K562 (cell line): ENCODE measurements around the gene DUSP23. TPM values are rescaled to one million over a fixed set of nuclear protein-coding genes. Genes with fewer than 3 reads are reported as not detected.

Experiments used
- ARID1B ChIP-seq: fragments of 450-650 bp; IDR thresholded peaks from 2 replicates; pipeline ENCODE4 v1.6.1; 2016; ENCODE audit warnings: antibody characterized with exemption, mild to moderate bottlenecking, inconsistent platforms
- ATF1 ChIP-seq, 2 experiments: fragments of 450-650 bp in 1 of 2; IDR thresholded peaks; 2 replicates each; pipeline ENCODE4 v1.6.1; 2016; ENCODE audit warnings: missing compliant biosample characterization in 1 of 2, missing genetic modification characterization in 1 of 2
- CHD4 ChIP-seq: fragments of 200-600 bp; sonication (generic); IDR thresholded peaks from 3 replicates; pipeline ENCODE4 v1.6.1; 2012; ENCODE audit warnings: low read depth, mild to moderate bottlenecking, mixed read lengths, low read length, inconsistent platforms; ENCODE audit not compliant: insufficient read depth, insufficient replicate concordance, poor library complexity, severe bottlenecking
- CSDE1 ChIP-seq, 2 experiments: fragments of 450-650 bp; IDR thresholded peaks; 2 replicates each; pipeline ENCODE4 v1.6.1; 2016; ENCODE audit warnings: mild to moderate bottlenecking in 1 of 2
- CXXC5 ChIP-seq: fragments of 250-450 bp; sonication (Bioruptor Pico); IDR thresholded peaks from 2 replicates; pipeline ENCODE4 v1.8.0; 2022; ENCODE audit warnings: inconsistent platforms, mild to moderate bottlenecking, moderate library complexity
- ELF2 ChIP-seq: fragments of 250-450 bp; sonication (Bioruptor Pico); IDR thresholded peaks from 2 replicates; pipeline ENCODE4 v1.5.0; 2021; ENCODE audit warnings: mild to moderate bottlenecking
- ETS2 ChIP-seq: IDR thresholded peaks from 2 replicates; pipeline ENCODE4 v1.6.1; 2016; ENCODE audit warnings: borderline replicate concordance, missing genetic modification characterization, mild to moderate bottlenecking, moderate library complexity, missing compliant biosample characterization; ENCODE audit not compliant: poor library complexity, severe bottlenecking
- GTF2E2 ChIP-seq: fragments of 200-800 bp; sonication (Bioruptor generic); IDR thresholded peaks from 2 replicates; pipeline ENCODE4 v1.6.1; 2016; ENCODE audit warnings: missing genetic modification characterization, missing compliant biosample characterization
- ID3 ChIP-seq, 2 experiments: fragments of 250-450 bp in 1 of 2; fragments of 450-650 bp in 1 of 2; sonication (Bioruptor Pico) in 1 of 2; IDR thresholded peaks; 2 replicates each; pipeline versions ENCODE4 v1.6.1 to v1.8.0; 2016 to 2021; ENCODE audit warnings: mild to moderate bottlenecking in 2 of 2, moderate library complexity in 2 of 2, missing compliant biosample characterization in 1 of 2, missing genetic modification characterization in 1 of 2
- MAFG ChIP-seq: fragments of 450-650 bp; conservative IDR thresholded peaks from 2 replicates; pipeline ENCODE4 v1.6.1; 2016; ENCODE audit warnings: missing genetic modification characterization, missing compliant biosample characterization
- NFE2 ChIP-seq: IDR thresholded peaks from 2 replicates; pipeline ENCODE4 v1.6.1; 2014; ENCODE audit warnings: antibody characterized with exemption, low read depth
- OTX1 ChIP-seq: fragments of 450-650 bp; formaldehyde crosslinking; IDR thresholded peaks from 2 replicates; pipeline ENCODE4 v1.4.0; 2022; ENCODE audit warnings: mild to moderate bottlenecking
- PPARD ChIP-seq: fragments of 250-450 bp; sonication (Bioruptor Pico); IDR thresholded peaks from 2 replicates; pipeline ENCODE4 v1.8.0; 2022; ENCODE audit warnings: inconsistent platforms, mild to moderate bottlenecking, moderate library complexity
- RAD21 ChIP-seq, 2 experiments: fragments of 250-450 bp in 1 of 2; fragments of 450-650 bp in 1 of 2; sonication (Bioruptor Pico) in 1 of 2; formaldehyde crosslinking in 1 of 2; IDR thresholded peaks in 1 of 2; conservative IDR thresholded peaks in 1 of 2; 2 replicates each; pipeline versions ENCODE4 v1.4.0 to v1.8.0; 2020 to 2022; ENCODE audit warnings: mild to moderate bottlenecking in 2 of 2, moderate library complexity in 1 of 2
- STAT6 ChIP-seq: sonication (generic); formaldehyde crosslinking; IDR thresholded peaks from 2 replicates; pipeline ENCODE4 v1.8.1; 2023; ENCODE audit warnings: mild to moderate bottlenecking, missing genetic modification reagents
- TAF7 ChIP-seq: fragments of 450-650 bp; IDR thresholded peaks from 2 replicates; pipeline ENCODE4 v1.6.1; 2016; ENCODE audit warnings: missing genetic modification characterization, missing compliant biosample characterization
- ZFPM2 ChIP-seq: fragments of 250-450 bp; sonication (Bioruptor Pico); IDR thresholded peaks from 2 replicates; pipeline ENCODE4 v1.5.1; 2022; ENCODE audit warnings: mild to moderate bottlenecking
- ZNF12 ChIP-seq: sonication (generic); formaldehyde crosslinking; IDR thresholded peaks from 2 replicates; pipeline ENCODE4 v1.4.0; 2020; ENCODE audit warnings: mild to moderate bottlenecking, missing genetic modification reagents
- ZNF224 ChIP-seq: sonication (generic); formaldehyde crosslinking; IDR thresholded peaks from 2 replicates; pipeline ENCODE4 v1.8.0; 2022; ENCODE audit warnings: mild to moderate bottlenecking, missing genetic modification reagents
- ZNF384 ChIP-seq: IDR thresholded peaks from 2 replicates; pipeline ENCODE4 v1.6.1; 2012; ENCODE audit warnings: low read depth, low read length, improper control_type of control experiment
- ZNF57 ChIP-seq: fragments of 450-650 bp; formaldehyde crosslinking; IDR thresholded peaks from 2 replicates; pipeline ENCODE4 v1.4.0; 2020; ENCODE audit warnings: mild to moderate bottlenecking, moderate library complexity
- polyA plus RNA-seq, 8 experiments: library from polyadenylated mRNA; depleted of rRNA in 4 of 8; stranded (reverse) in 5 of 8; unstranded in 3 of 8; fragments of >200 nt; fragmentation: Nextera tagmentation in 2 of 8; fragmentation: Illumina TruSeq in 1 of 8; extraction: Ambion mirVana in 2 of 8; extraction: Trizol in 1 of 8; gene quantifications; 2 replicates each; pipeline versions ENCODE4 v1.2.1 to v1.2.3, GENCODE V29; 2011 to 2014; ENCODE audit warnings: inconsistent platforms in 1 of 8, missing spikeins in 1 of 8
- total RNA-seq, 7 experiments: library from RNA; depleted of rRNA in 6 of 7; stranded (reverse); fragments of >200 nt in 6 of 7; fragmentation: Illumina TruSeq in 2 of 7; extraction: Trizol in 2 of 7; gene quantifications; 2 replicates each; pipeline versions ENCODE4 v1.2.1 to v1.2.3, GENCODE V29; 2011 to 2021; ENCODE audit warnings: low replicate concordance in 1 of 7
- TF ChIP-seq, protein P1 (sequence below): sonication (generic); formaldehyde crosslinking; IDR thresholded peaks from 2 replicates; pipeline ENCODE4 v1.8.1; 2023; ENCODE audit warnings: mild to moderate bottlenecking, missing genetic modification reagents

DUSP23 gene
- total and polyA plus RNA-seq, 9 of the 15 experiments (the other 6 are each of a cell fraction or from before 2014, with no cell fraction given): 1.0 to 34.8 (median 13.7) TPM

- TF ChIP-seq ATF1 (CRISPR knock-in tag; IDR thresholded peaks at IDR 0.05) (peak; percentile 39; the same call in 1 of the 2 replicates), ATF1 (tag; IDR thresholded peaks at IDR 0.05) (peak; percentile 77), ID3 (CRISPR knock-in tag; IDR thresholded peaks at IDR 0.05) (no peak), ID3 (tag; IDR thresholded peaks at IDR 0.05) (peak; percentile 82), ZNF12 (CRISPR knock-in tag) (no peak), ZNF384 (no peak), MAFG (tag) (no peak), CXXC5 (CRISPR knock-in tag) (peak; percentile 85), ETS2 (tag) (no peak), CHD4 (no peak), ZNF224 (no peak), RAD21 (CRISPR knock-in tag; conservative IDR thresholded peaks at IDR 0.05 in 1 of 2, IDR thresholded peaks at IDR 0.05 in 1 of 2) (peak; percentile 91 to 92), ZNF57 (CRISPR knock-in tag) (no peak), TAF7 (tag) (no peak), OTX1 (CRISPR knock-in tag) (no peak), STAT6 (CRISPR knock-in tag) (no peak), ELF2 (CRISPR knock-in tag) (peak; percentile 83), PPARD (CRISPR knock-in tag) (no peak), NFE2 (0 out of 2 replicates have a peak, but pooled peaks have one; percentile 16), ZFPM2 (CRISPR knock-in tag) (no peak), ARID1B (no peak), GTF2E2 (no peak), CSDE1 (IDR thresholded peaks at IDR 0.05) (no peak)
- TF ChIP-seq, protein P1, sequence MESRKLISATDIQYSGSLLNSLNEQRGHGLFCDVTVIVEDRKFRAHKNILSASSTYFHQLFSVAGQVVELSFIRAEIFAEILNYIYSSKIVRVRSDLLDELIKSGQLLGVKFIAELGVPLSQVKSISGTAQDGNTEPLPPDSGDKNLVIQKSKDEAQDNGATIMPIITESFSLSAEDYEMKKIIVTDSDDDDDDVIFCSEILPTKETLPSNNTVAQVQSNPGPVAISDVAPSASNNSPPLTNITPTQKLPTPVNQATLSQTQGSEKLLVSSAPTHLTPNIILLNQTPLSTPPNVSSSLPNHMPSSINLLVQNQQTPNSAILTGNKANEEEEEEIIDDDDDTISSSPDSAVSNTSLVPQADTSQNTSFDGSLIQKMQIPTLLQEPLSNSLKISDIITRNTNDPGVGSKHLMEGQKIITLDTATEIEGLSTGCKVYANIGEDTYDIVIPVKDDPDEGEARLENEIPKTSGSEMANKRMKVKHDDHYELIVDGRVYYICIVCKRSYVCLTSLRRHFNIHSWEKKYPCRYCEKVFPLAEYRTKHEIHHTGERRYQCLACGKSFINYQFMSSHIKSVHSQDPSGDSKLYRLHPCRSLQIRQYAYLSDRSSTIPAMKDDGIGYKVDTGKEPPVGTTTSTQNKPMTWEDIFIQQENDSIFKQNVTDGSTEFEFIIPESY (CRISPR knock-in tag): peak; percentile 37; the same call in 1 of the 2 replicates
Measured at GRCh38 chr1:159780583-159781582, at the start of gene DUSP23 (continued).
